ENCODE data around the gene BRD1.

DNA sequence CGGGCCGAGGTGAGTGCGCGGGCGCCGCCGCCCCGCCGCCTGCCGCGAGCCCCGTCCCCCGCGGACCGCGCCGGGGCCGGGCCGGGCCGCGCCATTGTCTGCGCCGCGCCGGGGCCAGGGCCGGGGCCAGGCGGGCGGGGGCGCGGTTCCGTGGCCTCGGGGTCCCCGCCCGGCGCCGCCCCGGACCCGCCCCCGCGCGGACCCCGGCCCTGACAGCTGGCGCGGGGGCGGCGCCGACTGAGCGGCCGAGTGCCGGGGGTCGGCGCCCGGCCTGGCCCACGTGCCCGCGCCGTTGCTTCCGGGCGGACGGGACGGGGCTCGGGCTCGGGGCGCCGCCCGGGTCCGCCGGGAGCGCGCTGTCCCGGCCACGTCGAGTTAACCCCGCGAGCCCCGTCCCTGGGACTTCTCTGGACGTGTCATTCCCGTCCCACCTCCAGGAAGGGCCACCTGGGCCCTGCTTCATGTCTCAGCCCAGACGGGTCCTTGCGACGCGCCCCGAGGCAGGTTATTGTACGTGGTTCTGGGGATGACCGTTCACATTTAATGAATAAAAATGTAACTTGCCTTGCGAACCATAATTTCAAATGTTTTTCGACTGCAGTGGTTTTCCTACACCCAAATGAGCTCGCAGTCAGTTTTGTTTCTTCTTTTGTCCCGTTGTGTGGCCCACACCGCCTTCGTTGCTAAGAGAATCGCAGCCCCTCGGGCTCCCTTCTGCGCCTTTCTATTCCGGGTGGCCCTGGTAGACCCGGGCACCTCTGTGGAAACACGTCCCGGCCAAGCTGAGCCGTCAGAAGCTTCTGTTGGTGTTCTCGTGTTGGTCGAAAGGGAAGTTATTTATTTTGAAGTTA lies 26.5 kb upstream of the BRD1 start:
- no peak for TF ChIP-seq CTCF (IDR thresholded peaks at IDR 0.05)
- TF ChIP-seq POLR2A (IDR thresholded peaks at IDR 0.05) = no peak
